ENCODE data around the gene CRTC2. TPM values are rescaled to one million over a fixed set of nuclear protein-coding genes. Genes with fewer than 3 reads are reported as not detected.

Gene CRTC2
- total and polyA plus RNA-seq, 9 of the 15 experiments (the other 6 are each of a cell fraction or from before 2014, with no cell fraction given) = 2.7 to 26.4 (median 10.2) TPM

DNA sequence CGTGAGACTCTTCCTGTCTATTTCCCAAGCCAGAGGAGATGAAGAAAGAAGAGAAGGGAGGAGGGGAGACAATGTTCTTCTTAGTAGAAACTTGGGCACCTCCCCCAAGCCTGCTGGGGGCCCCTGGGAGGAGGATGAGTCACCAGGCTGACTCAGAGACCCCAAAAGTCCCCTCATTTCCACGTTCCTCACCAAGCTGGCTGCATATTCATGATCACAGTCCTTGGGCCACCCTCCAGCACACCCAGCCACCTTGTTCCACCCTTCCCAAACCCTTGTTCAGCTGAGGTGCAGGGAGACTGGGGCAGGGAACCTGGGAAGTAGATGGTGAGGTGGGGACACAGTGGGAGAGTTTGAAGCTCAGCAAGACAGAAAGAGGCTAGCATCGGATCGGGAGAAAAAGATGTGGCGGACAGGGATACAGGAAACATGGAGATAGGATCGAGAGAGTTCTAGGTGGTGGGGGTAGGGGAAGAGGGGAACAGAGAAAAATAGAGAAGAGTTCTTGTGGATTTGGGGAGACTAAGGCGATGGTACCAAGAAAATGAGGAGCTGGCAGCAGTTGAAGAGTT is 27.0 kb upstream of the CRTC2 start (continued):
- peak in 1 of 2 experiments; percentile 72; a peak in 2 of 4 replicates for TF ChIP-seq HDAC1 (IDR thresholded peaks at IDR 0.05)
- TF ChIP-seq, protein P1, sequence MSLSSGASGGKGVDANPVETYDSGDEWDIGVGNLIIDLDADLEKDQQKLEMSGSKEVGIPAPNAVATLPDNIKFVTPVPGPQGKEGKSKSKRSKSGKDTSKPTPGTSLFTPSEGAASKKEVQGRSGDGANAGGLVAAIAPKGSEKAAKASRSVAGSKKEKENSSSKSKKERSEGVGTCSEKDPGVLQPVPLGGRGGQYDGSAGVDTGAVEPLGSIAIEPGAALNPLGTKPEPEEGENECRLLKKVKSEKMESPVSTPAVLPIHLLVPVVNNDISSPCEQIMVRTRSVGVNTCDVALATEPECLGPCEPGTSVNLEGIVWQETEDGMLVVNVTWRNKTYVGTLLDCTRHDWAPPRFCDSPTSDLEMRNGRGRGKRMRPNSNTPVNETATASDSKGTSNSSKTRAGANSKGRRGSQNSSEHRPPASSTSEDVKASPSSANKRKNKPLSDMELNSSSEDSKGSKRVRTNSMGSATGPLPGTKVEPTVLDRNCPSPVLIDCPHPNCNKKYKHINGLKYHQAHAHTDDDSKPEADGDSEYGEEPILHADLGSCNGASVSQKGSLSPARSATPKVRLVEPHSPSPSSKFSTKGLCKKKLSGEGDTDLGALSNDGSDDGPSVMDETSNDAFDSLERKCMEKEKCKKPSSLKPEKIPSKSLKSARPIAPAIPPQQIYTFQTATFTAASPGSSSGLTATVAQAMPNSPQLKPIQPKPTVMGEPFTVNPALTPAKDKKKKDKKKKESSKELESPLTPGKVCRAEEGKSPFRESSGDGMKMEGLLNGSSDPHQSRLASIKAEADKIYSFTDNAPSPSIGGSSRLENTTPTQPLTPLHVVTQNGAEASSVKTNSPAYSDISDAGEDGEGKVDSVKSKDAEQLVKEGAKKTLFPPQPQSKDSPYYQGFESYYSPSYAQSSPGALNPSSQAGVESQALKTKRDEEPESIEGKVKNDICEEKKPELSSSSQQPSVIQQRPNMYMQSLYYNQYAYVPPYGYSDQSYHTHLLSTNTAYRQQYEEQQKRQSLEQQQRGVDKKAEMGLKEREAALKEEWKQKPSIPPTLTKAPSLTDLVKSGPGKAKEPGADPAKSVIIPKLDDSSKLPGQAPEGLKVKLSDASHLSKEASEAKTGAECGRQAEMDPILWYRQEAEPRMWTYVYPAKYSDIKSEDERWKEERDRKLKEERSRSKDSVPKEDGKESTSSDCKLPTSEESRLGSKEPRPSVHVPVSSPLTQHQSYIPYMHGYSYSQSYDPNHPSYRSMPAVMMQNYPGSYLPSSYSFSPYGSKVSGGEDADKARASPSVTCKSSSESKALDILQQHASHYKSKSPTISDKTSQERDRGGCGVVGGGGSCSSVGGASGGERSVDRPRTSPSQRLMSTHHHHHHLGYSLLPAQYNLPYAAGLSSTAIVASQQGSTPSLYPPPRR (CRISPR knock-in tag; IDR thresholded peaks at IDR 0.05; ENCODE audit: borderline replicate concordance) = no peak
- TF ChIP-seq, protein P2, sequence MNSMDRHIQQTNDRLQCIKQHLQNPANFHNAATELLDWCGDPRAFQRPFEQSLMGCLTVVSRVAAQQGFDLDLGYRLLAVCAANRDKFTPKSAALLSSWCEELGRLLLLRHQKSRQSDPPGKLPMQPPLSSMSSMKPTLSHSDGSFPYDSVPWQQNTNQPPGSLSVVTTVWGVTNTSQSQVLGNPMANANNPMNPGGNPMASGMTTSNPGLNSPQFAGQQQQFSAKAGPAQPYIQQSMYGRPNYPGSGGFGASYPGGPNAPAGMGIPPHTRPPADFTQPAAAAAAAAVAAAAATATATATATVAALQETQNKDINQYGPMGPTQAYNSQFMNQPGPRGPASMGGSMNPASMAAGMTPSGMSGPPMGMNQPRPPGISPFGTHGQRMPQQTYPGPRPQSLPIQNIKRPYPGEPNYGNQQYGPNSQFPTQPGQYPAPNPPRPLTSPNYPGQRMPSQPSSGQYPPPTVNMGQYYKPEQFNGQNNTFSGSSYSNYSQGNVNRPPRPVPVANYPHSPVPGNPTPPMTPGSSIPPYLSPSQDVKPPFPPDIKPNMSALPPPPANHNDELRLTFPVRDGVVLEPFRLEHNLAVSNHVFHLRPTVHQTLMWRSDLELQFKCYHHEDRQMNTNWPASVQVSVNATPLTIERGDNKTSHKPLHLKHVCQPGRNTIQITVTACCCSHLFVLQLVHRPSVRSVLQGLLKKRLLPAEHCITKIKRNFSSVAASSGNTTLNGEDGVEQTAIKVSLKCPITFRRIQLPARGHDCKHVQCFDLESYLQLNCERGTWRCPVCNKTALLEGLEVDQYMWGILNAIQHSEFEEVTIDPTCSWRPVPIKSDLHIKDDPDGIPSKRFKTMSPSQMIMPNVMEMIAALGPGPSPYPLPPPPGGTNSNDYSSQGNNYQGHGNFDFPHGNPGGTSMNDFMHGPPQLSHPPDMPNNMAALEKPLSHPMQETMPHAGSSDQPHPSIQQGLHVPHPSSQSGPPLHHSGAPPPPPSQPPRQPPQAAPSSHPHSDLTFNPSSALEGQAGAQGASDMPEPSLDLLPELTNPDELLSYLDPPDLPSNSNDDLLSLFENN (IDR thresholded peaks at IDR 0.05; ENCODE audit: low read depth in 2 of 2, low read length in 2 of 2) = no peak
- TF ChIP-seq RAD21 (CRISPR knock-in tag; conservative IDR thresholded peaks at IDR 0.05 in 1 of 2, IDR thresholded peaks at IDR 0.05 in 1 of 2) = 0 out of 4 replicates have a peak, but pooled peaks of 1 of the 2 experiments have one; percentile 1
- no peak for TF ChIP-seq FUS (optimal IDR thresholded peaks at IDR 0.05; ENCODE audit: low read depth, low read length)
- no peak for TF ChIP-seq ZNF592 (IDR thresholded peaks at IDR 0.05)
- TF ChIP-seq WHSC1 (IDR thresholded peaks at IDR 0.05; ENCODE audit: low read length) = no peak
- peak; percentile 63 for TF ChIP-seq TAF1 (IDR thresholded peaks at IDR 0.05; ENCODE audit: control insufficient read depth, extremely low read depth, insufficient read depth, low read length, severe bottlenecking)
- TF ChIP-seq MBD2 (IDR thresholded peaks at IDR 0.05; ENCODE audit: borderline replicate concordance, low read depth) = no peak
- TF ChIP-seq, protein P3, sequence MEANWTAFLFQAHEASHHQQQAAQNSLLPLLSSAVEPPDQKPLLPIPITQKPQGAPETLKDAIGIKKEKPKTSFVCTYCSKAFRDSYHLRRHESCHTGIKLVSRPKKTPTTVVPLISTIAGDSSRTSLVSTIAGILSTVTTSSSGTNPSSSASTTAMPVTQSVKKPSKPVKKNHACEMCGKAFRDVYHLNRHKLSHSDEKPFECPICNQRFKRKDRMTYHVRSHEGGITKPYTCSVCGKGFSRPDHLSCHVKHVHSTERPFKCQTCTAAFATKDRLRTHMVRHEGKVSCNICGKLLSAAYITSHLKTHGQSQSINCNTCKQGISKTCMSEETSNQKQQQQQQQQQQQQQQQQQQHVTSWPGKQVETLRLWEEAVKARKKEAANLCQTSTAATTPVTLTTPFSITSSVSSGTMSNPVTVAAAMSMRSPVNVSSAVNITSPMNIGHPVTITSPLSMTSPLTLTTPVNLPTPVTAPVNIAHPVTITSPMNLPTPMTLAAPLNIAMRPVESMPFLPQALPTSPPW (CRISPR knock-in tag; IDR thresholded peaks at IDR 0.05) = 0 out of 2 replicates have a peak, but pooled peaks have one; percentile 16
- TF ChIP-seq HMG20A (CRISPR knock-in tag; conservative IDR thresholded peaks at IDR 0.05) = no peak
- no peak for TF ChIP-seq RBM15 (IDR thresholded peaks at IDR 0.05; ENCODE audit: insufficient read depth, low read length)

Measured in K562 (cell line).